ENCODE measurements around the gene SWAP70.

SWAP70 gene

DNA sequence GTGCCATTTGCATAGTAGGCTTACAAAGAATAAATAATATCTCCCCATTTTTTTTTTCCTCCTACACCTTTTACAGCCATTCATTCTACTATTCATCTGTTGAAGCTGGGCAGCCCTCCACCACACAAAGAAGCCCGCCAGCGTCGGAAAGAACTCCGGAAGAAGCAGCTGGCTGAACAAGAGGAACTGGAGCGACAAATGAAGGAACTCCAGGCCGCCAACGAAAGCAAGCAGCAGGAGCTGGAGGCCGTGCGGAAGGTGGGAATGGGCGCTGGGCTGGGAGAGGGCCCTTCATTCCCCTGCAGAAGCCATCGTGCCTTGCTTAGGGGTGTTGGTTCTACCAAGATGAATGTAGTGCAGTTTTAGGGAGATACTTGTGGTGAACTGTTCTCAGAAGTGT, 68.6 kb downstream of the SWAP70 start:
- H3K27ac ChIP-seq: no peak overlapping the region
- no peak for DNase-seq (ENCODE audit: low spot score)
- H3K4me3 ChIP-seq: no peak overlapping the region
- TF ChIP-seq CTCF (IDR thresholded peaks at IDR 0.05): no peak

GRCh38 chr11:9733212-9733611, 69.3 kb downstream of the SWAP70 start:
- Histone ChIP-seq H3K27ac (no peak overlapping the region), H3K4me3 (no peak overlapping the region)
- DNase-seq (ENCODE audit: low spot score): no peak
- TF ChIP-seq CTCF (IDR thresholded peaks at IDR 0.05): no peak

- Histone ChIP-seq H3K27ac (no peak overlapping the region), H3K4me3 (no peak overlapping the region)
- DNase-seq (ENCODE audit: low spot score): no peak
- no peak for TF ChIP-seq CTCF (IDR thresholded peaks at IDR 0.05)
Measured at GRCh38 chr11:9735236-9735635, 71.4 kb downstream of the SWAP70 start.

DNA sequence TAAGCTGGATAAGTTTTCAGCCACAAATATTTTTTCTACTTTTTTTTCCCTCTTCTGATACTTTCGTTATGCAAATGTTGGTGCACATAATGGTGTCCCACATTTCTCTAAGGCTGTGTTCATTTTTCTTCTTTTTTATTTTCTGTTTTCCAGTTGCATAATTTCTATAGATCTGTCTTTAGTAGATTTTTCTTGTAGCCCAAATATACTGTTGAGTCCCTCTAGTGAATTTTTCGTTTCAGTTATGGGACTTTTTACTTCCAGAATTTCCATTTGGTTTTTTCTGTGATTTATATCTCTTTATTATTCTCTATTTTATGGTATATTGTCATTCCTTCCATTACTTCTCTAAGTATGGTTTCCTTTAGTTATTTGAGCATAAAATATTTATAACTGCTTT, 72.0 kb downstream of the SWAP70 start:
- DNase-seq (ENCODE audit: low spot score): no peak
- H3K4me3 ChIP-seq: no peak overlapping the region
- no peak for TF ChIP-seq CTCF (IDR thresholded peaks at IDR 0.05)
- H3K27ac ChIP-seq: no peak overlapping the region

- DNase-seq (ENCODE audit: low spot score): no peak
- TF ChIP-seq CTCF (IDR thresholded peaks at IDR 0.05): no peak
- Histone ChIP-seq H3K27ac (no peak overlapping the region), H3K4me3 (no peak overlapping the region)
Measured at GRCh38 chr11:9736365-9736764, 72.5 kb downstream of the SWAP70 start.

- no peak for DNase-seq (ENCODE audit: low spot score)
- no peak for TF ChIP-seq CTCF (IDR thresholded peaks at IDR 0.05)
- Histone ChIP-seq H3K4me3 (no peak overlapping the region), H3K27ac (no peak overlapping the region)
Measured at GRCh38 chr11:9738116-9738515, 74.2 kb downstream of the SWAP70 start.

DNA sequence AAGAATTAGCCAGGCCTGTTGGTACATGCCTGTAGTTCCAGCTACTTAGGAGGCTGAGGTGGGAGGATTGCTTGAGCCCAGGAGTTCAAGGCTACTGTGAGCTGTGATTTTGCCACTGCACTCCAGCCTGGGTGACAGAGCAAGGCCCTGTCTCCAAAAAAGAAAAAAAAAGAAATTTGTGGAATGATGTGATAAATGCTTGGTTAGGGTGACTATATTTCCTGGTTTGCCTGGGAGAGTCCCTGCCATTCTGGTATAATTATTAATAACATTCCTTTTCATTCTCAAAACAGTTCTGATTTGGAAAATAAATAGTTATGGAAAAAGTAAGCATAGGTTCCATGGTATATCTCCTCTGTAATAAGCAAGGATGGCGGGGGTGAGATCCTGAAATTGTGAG, 74.8 kb downstream of the SWAP70 start:
- Histone ChIP-seq H3K27ac (peak overlapping the region in 1 of 2 donors; percentile 26), H3K4me3 (no peak overlapping the region)
- TF ChIP-seq CTCF (IDR thresholded peaks at IDR 0.05): no peak
- DNase-seq (ENCODE audit: low spot score): no peak
